Measurements from ENCODE around the gene CPT1C.

DNA sequence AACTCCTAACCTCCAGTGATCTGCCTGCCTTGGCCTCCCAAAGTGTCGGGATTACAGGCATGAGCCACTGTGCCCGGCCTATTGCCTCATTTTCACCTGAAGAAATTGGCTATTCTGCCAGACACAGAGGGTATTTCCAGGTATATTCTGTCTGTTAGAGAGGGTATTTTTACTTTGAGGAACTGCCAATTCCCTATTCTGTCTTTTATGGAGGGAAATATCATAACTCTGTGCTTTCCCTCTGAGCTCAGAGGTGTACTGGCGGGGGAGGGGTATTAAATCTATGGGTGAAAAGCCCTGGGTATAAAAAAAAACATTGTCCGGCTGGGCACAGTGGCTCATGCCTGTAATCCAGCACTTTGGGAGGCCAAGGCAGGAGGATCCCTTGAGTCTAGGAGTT is 47.4 kb downstream of the CPT1C start:
- no peak for TF ChIP-seq CTCF (IDR thresholded peaks at IDR 0.05; ENCODE audit: control extremely low read depth in 1 of 3, insufficient read depth in 1 of 3, low read depth in 1 of 3, low read length in 3 of 3)
- TF ChIP-seq EZH2 (IDR thresholded peaks at IDR 0.05; ENCODE audit: low read depth, low read length, severe bottlenecking), result no peak
- no peak for TF ChIP-seq POU5F1 (IDR thresholded peaks at IDR 0.05; ENCODE audit: low read depth, low read length)
- TF ChIP-seq POLR2A (IDR thresholded peaks at IDR 0.05; ENCODE audit: control extremely low read depth in 1 of 2, low read depth in 2 of 2, low read length in 2 of 2), result no peak
- TF ChIP-seq POLR2AphosphoS5 (IDR thresholded peaks at IDR 0.05; ENCODE audit: low read depth, low read length), result no peak
- no peak for TF ChIP-seq BRCA1 (IDR thresholded peaks at IDR 0.05; ENCODE audit: low read depth, low read length)
- TF ChIP-seq RAD21 (IDR thresholded peaks at IDR 0.05 in 1 of 2, conservative IDR thresholded peaks at IDR 0.05 in 1 of 2; ENCODE audit: low read depth in 2 of 2, low read length in 2 of 2), result no peak
- no peak for TF ChIP-seq BCL11A (IDR thresholded peaks at IDR 0.05; ENCODE audit: low read depth in 2 of 2, low read length in 2 of 2)

Data from H1 (cell line).